ENCODE data around the gene ZNF384.
"Not testable (repeated sequence)": the region's sequence is repeated elsewhere in the genome, so short reads cannot be mapped to it uniquely, and the experiment has no call there.

The ZNF384 gene

DNA sequence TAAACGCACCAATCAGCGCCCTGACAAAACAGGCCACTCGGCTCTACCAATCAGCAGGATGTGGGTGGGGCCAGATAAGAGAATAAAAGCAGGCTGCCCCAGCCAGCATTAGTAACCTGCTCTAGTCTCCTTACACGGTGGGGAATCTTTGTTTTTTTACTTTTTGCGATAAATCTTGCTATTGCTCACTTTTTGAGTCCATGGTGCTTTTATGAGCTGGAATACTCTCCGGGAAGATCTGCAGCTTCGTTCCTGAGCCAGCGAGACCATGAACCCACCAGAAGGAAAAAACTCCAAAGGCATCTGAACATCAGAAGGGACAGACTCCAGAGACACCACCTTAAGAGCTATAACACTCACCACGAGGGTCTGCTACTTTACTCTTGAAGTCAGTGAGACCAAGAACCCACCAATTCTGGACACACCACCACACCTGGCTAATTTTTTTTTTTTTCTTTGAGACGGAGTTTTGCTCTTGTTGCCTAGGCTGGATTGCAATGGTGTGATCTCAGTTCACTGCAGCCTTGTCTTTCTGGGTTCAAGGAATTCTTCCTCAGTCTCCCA is 27.8 kb upstream of the ZNF384 start:
- Histone ChIP-seq H3K4me3 (ENCODE audit: low read length) (no peak overlapping the region), H3K9me3 (replicated peaks; ENCODE audit: low read length) (no peaks in the 10 kb centered on the region), H3K4me1 (ENCODE audit: control insufficient read depth, insufficient read depth, low read length) (no peaks in the 10 kb centered on the region), H3K4me2 (ENCODE audit: low read length) (no peak overlapping the region), H3K9ac (ENCODE audit: low read depth, low read length) (no peak overlapping the region), H3K27me3 (ENCODE audit: control insufficient read depth, insufficient read depth, low read length) (no peaks in the 10 kb centered on the region), H3K36me3 (ENCODE audit: insufficient read depth, low read length) (no peaks in the 10 kb centered on the region)

DNA sequence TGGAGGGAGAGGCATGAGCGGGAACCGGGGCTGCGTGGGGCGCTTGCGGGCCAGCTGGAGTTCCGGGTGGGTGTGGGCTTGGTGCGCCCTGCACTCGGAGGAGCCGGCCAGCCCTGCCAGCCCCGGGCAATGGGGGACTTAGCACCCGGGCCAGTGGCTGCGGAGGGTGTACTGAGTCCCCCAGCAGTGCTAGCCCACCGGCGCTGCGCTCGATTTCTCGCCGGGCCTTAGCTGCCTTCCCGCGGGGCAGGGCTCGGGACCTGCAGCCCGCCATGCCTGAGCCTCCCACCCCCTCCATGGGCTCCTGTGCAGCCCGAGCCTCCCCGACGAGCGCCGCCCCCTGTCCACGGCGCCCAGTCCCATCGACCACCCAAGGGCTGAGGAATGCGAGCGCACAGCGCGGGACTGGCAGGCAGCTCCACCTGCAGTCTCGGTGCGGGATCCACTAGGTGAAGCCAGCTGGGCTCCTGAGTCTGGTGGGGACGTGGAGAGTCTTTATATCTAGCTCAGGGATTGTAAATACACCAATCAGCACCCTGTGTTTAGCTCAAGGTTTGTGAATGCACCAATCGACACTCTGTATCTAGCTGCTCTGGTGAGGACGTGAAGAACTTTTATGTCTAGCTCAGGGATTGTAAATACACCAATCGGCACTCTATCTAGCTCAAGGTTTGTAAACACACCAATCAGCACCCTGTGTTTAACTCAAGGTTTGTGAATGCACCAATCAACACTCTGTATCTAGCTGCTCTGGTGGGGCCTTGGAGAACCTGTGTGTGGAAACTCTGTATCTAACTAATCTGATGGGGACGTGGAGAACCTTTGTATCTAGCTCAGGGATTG is 27.1 kb upstream of the ZNF384 start:
- H3K4me2 ChIP-seq (ENCODE audit: low read length); H3K9ac ChIP-seq (ENCODE audit: low read depth, low read length); H3K4me1 ChIP-seq (ENCODE audit: control insufficient read depth, insufficient read depth, low read length); H3K9me3 ChIP-seq (replicated peaks; ENCODE audit: low read length); H3K27me3 ChIP-seq (ENCODE audit: control insufficient read depth, insufficient read depth, low read length); H3K36me3 ChIP-seq (ENCODE audit: insufficient read depth, low read length); H3K4me3 ChIP-seq (ENCODE audit: low read length): not testable (repeated sequence)

DNA sequence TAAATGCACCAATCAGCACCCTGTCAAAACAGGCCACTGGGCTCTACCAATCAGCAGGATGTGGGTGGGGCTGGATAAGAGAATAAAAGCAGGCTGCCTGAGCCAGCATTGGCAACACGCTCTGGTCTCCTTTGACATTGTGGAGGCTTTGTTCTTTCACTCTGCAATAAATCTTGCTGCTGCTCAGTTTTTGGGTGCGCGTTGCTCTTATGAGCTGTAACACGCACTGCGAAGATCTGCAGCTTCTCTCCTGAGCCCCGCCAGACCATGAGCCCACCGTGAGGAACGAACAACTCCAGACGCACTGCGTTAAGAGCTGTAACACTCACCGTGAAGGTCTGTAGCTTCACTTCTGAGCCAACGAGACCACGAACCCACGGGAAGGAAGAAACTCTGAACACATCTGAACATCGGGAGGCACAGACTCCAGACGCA is 19.8 kb upstream of the ZNF384 start:
- Histone ChIP-seq H3K4me2 (ENCODE audit: low read length) (no peak overlapping the region), H3K9me3 (replicated peaks; ENCODE audit: low read length) (no peaks in the 10 kb centered on the region), H3K36me3 (ENCODE audit: insufficient read depth, low read length) (no peaks in the 10 kb centered on the region), H3K4me3 (ENCODE audit: low read length) (no peak overlapping the region), H3K4me1 (ENCODE audit: control insufficient read depth, insufficient read depth, low read length) (no peaks in the 10 kb centered on the region), H3K27me3 (ENCODE audit: control insufficient read depth, insufficient read depth, low read length) (peaks cover 5% of the 10 kb centered on the region), H3K9ac (ENCODE audit: low read depth, low read length) (no peak overlapping the region)

DNA sequence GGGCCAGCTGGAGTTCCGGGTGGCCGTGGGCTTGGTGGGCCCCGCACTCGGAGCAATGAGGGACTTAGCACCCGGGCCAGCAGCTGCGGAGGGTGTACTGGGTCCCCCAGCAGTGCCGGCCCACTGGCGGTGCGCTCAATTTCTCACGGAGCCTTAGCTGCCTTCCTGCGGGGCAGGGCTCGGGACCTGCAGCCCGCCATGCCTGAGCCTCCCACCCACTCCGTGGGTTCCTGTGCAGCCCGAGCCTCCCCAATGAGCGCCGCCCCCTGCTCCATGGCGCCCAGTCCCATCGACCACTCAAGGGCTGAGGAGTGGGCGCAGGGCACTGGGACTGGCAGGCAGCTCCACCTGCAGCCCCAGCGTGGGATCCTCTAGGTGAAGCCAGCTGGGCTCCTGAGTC is 19.2 kb upstream of the ZNF384 start:
- H3K4me1 ChIP-seq (ENCODE audit: control insufficient read depth, insufficient read depth, low read length); H3K36me3 ChIP-seq (ENCODE audit: insufficient read depth, low read length); H3K4me3 ChIP-seq (ENCODE audit: low read length); H3K9ac ChIP-seq (ENCODE audit: low read depth, low read length); H3K9me3 ChIP-seq (replicated peaks; ENCODE audit: low read length); H3K4me2 ChIP-seq (ENCODE audit: low read length): not testable (repeated sequence)
- peaks cover 11% of the 10 kb centered on the region for H3K27me3 ChIP-seq (ENCODE audit: control insufficient read depth, insufficient read depth, low read length)

DNA sequence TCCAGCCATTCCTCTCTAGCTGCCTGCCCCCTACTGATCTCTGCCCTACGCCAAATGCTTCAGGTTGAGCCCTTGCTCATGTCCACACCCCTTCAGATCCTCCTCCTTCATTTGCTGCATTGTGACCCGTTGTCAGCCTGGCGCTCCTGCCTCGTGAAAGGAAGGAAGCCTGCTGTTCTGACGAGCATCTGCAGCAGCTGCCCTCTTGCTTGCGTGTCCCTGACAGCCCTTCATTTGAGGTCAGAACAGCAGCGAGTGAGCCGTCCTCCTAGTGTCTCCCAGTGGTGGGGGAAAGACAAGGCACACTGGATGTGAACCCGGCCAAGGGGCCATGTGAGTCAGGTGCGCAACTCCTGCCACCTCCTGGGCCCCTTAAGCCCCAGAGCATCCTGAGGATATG is 14.5 kb upstream of the ZNF384 start:
- Histone ChIP-seq H3K27me3 (ENCODE audit: control insufficient read depth, insufficient read depth, low read length) (peaks cover 45% of the 10 kb centered on the region), H3K9me3 (replicated peaks; ENCODE audit: low read length) (no peaks in the 10 kb centered on the region), H3K4me3 (ENCODE audit: low read length) (no peak overlapping the region), H3K4me1 (ENCODE audit: control insufficient read depth, insufficient read depth, low read length) (peaks cover 13% of the 10 kb centered on the region), H3K4me2 (ENCODE audit: low read length) (no peak overlapping the region), H3K9ac (ENCODE audit: low read depth, low read length) (no peak overlapping the region), H3K36me3 (ENCODE audit: insufficient read depth, low read length) (no peaks in the 10 kb centered on the region)

DNA sequence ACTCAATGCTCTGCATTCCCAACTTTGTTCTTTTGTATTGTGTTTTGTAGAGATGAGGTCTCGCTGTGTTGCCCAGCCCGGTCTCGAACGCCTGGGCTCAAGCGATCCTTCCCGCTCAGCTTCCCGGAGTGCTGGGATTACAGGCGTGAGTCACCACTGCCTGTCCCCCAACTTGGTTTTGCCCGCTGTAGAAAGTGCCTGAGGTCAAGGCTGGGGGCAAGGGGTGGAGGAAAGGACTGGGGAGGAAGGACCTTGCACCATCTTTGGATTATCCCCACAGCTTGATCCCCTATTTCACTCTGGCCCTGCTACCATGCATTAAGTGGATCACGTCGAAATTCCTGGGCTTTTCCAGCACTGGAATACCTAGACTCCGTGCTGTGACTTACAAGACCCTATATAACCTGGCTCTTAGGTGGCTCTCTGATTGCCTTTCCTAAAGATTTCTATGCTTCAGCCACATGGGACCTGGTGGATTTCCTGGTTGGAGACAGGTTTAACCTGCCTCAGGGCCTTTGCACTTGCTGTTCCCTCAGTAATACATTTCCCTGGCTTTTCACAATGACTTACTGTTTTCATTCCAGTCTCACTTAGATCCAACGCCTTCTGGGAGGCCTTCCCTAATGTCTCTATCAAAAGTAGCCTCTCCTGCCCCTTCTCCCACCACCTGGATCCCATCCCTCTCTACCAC is 12.0 kb upstream of the ZNF384 start:
- H3K9ac ChIP-seq (ENCODE audit: low read depth, low read length): no peak overlapping the region

DNA sequence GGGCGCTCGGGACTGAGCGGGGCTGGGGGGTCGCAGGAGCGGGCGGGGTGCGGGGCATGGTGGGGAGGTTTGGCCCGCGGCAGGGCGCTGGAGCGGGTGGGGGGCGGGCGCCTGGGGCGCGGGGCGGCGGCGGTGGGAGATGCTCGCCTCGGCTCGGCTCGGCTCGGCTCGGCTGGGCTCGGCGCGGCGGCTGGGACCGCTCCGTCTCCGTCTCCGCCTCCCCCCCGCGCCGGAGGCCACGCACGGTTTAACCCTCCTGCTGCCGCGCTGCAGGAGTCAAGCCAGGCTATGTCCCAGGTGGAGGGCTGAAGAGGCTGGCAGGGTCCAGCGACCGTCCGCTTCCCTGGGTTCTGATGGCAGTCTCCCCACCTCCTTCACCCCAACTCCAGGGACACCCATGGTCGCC is 11.5 kb upstream of the ZNF384 start, which contains the start of gene PIANP:
PIANP (minus strand) TSS at position 170 of the 406 bp plus-strand sequence. CDS start 2,754 bp downstream, outside the sequence.
- Histone ChIP-seq H3K9me3 (replicated peaks; ENCODE audit: low read length) (no peaks in the 10 kb centered on the region), H3K36me3 (ENCODE audit: insufficient read depth, low read length) (no peaks in the 10 kb centered on the region), H3K4me1 (ENCODE audit: control insufficient read depth, insufficient read depth, low read length) (peaks cover 13% of the 10 kb centered on the region), H3K9ac (ENCODE audit: low read depth, low read length) (peak within 1 kb of the TSS; percentile 26), H3K27me3 (ENCODE audit: control insufficient read depth, insufficient read depth, low read length) (peaks cover 51% of the 10 kb centered on the region), H3K4me2 (ENCODE audit: low read length) (peak within 1 kb of the TSS; percentile 82), H3K4me3 (ENCODE audit: low read length) (peak within 1 kb of the TSS; percentile 64)

More for the DNA sequence above, 12.0 kb upstream of the ZNF384 start:
- Histone ChIP-seq H3K4me1 (ENCODE audit: control insufficient read depth, insufficient read depth, low read length) (peaks cover 13% of the 10 kb centered on the region), H3K27me3 (ENCODE audit: control insufficient read depth, insufficient read depth, low read length) (peaks cover 51% of the 10 kb centered on the region), H3K4me2 (ENCODE audit: low read length) (peak overlapping the region; percentile 82), H3K9me3 (replicated peaks; ENCODE audit: low read length) (no peaks in the 10 kb centered on the region), H3K36me3 (ENCODE audit: insufficient read depth, low read length) (no peaks in the 10 kb centered on the region), H3K4me3 (ENCODE audit: low read length) (peak overlapping the region; percentile 64)

DNA sequence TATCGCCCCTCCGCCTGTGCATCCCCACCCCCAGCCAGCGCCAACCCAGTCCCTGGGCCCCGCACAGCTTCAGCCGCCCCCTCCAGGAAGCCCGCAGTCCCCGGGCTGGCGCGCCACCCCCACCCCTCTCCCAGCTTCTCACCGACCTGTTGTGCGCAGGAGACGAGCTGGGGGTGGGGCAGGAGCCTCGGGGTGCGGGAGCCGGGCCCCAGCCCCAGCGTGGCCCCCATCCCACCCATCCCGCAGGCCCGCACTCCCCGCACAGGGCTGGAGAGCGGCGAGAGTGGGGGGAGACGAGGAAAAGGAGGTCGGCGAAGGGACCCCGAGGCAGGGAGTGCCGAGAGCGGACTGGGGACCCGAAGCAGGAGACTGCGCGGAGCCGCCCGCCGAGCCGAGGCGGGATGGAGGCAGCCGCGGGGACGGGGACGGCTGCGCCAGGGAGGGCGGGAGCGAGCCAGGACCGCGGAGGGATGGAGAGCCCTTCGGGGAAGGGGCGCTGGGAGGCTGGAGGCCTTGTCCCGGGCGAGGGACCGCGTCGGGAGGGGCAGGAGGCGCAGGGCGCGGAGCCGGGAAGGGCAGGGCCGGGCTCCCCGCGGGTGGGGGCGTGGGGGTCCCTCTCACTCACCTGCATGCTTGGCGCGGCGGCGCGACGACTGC is 10.9 kb upstream of the ZNF384 start:
- Histone ChIP-seq H3K27me3 (ENCODE audit: control insufficient read depth, insufficient read depth, low read length) (peaks cover 51% of the 10 kb centered on the region), H3K9ac (ENCODE audit: low read depth, low read length) (peak overlapping the region; percentile 26), H3K4me3 (ENCODE audit: low read length) (peak overlapping the region; percentile 62), H3K4me1 (ENCODE audit: control insufficient read depth, insufficient read depth, low read length) (peaks cover 13% of the 10 kb centered on the region), H3K4me2 (ENCODE audit: low read length) (peak overlapping the region; percentile 82), H3K36me3 (ENCODE audit: insufficient read depth, low read length) (no peaks in the 10 kb centered on the region), H3K9me3 (replicated peaks; ENCODE audit: low read length) (no peaks in the 10 kb centered on the region)

DNA sequence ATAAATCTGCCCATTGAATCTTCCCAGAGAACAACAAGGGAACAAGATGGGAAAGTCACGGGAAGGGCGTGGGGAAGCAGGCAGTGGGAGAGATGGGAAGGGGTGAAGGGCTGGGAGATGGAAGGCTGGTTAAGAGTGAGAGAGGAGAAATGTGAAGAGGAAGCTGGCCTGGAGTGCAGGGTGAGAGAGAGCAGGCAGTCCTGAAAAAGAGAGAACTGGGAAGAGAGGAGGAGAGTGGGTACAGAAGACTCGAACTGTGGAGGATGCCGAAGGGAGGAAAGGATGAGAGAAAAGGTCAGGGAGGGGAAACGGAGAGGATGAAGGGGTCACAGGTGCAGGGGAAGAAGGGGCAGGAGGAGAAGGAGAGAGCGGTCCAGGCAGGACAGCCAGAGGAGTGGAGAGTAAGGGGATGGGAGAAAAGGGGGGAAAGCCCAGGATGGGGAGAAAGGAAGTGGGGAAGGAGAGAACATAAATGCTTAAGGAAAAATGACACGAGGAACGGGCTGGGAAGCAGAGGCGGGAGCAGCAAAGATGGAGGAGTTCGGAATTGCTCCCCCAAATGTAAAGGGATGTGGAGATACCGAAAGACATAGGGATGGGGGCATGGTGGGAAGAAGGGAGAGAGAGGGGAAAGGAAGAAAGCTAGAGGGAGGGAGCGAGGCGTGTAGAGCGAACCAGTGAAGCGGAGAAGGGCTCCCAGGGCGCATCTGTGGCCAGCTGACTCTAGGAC is 10.2 kb upstream of the ZNF384 start:
- H3K4me2 ChIP-seq (ENCODE audit: low read length): peak overlapping the region; percentile 82
- H3K4me1 ChIP-seq (ENCODE audit: control insufficient read depth, insufficient read depth, low read length): peaks cover 13% of the 10 kb centered on the region
- no peak overlapping the region for H3K9ac ChIP-seq (ENCODE audit: low read depth, low read length)
- peaks cover 51% of the 10 kb centered on the region for H3K27me3 ChIP-seq (ENCODE audit: control insufficient read depth, insufficient read depth, low read length)
- H3K4me3 ChIP-seq (ENCODE audit: low read length): no peak overlapping the region
- no peaks in the 10 kb centered on the region for H3K9me3 ChIP-seq (replicated peaks; ENCODE audit: low read length)
- H3K36me3 ChIP-seq (ENCODE audit: insufficient read depth, low read length): no peaks in the 10 kb centered on the region

DNA sequence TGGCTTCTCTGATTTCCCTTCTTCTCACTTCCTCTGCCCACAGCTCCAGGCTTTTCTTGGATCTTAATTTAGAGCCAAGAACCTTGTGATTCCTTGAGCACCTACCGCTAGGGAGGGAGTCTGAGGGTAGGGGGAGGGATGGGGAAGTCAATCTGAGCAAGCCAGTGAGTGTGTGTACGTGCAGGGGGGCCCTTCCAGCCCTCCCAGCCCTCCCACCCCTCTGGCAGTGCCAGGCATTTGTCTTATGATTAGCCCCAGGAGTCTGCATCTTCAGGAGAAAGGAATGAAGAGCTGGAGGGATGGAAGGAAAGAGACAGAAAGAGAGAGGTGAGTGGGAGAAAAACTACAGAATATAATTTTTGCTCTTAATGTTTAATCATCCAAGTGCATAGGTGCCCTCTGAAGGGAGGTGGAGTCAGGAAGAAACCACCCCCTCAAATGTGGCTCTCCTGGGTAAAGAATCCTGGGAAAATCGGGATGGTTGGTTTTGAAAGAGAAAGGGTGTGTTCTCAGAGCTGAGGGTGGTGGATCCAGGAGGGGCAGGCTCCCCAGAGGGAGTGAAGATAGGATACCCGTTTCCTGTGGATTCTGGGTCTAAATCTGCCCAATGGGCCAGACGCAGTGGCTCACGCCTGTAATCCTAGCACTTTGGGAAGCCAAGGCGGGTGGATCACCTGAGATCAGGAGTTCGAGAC is 9.3 kb upstream of the ZNF384 start:
- Histone ChIP-seq H3K4me2 (ENCODE audit: low read length) (no peak overlapping the region), H3K4me3 (ENCODE audit: low read length) (no peak overlapping the region), H3K9ac (ENCODE audit: low read depth, low read length) (no peak overlapping the region), H3K4me1 (ENCODE audit: control insufficient read depth, insufficient read depth, low read length) (peaks cover 13% of the 10 kb centered on the region), H3K36me3 (ENCODE audit: insufficient read depth, low read length) (no peaks in the 10 kb centered on the region), H3K9me3 (replicated peaks; ENCODE audit: low read length) (no peaks in the 10 kb centered on the region), H3K27me3 (ENCODE audit: control insufficient read depth, insufficient read depth, low read length) (peaks cover 45% of the 10 kb centered on the region)
